ENCODE measurements around the gene TP53I13. TPM values are rescaled to one million over a fixed set of nuclear protein-coding genes. Genes with fewer than 3 reads are reported as not detected.

Gene TP53I13
- total RNA-seq, 4 donors from 2014 or later: 47.8 to 144 (median 87.7) TPM

DNA sequence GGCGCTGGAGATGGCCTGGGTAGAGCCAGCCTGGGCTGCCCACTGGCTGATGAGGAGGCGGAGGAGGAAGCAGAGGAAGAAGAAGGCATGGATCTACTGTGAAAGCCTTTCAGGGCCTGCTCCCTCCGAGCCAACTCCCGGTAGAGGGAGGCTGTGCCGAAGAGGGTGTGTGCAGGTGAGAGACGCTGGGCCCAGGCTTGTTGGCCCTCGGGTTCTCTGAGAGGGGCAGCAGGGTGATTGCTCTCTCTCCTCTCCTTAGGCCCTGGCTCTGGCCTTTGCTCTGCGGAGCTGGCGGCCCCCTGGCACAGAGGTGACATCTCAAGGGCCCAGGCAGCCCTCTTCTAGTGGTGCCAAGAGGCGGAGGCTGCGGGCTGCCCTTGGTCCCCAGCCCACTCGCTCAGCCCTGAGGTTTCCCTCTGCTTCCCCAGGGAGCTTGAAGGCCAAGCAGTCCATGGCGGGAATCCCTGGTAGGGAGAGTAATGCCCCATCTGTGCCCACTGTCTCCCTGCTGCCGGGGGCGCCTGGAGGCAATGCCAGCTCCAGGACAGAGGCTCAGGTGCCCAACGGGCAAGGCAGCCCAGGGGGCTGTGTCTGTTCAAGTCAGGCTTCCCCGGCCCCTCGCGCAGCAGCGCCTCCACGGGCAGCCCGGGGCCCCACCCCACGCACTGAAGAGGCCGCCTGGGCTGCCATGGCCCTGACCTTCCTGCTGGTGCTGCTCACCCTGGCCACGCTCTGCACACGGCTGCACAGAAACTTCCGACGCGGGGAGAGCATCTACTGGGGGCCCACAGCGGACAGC is 3.6 kb downstream of the TP53I13 start:
- in situ Hi-C loops (cut with MboI; ENCODE audit: low pct_ligation_motif_present in 1 of 4, low pct_unique_long_range_greater_than_20kb in 1 of 4, low sequenced_read_pairs in 3 of 4): no loop called here
- Histone ChIP-seq H3K9me3 (no peaks in the 10 kb centered on the region), H3K27ac (peak overlapping the region in 2 of 4 donors; percentile 42 to 47), H3K4me3 (peak overlapping the region in 2 of 4 donors; percentile 13 to 39), H3K36me3 (peaks cover 0 to 12% (median 4%) of the 10 kb centered on the region in 4 donors), H3K4me1 (peaks cover 10 to 52% (median 31%) of the 10 kb centered on the region in 4 donors), H3K27me3 (no peaks in the 10 kb centered on the region)
- TF ChIP-seq EP300 (IDR thresholded peaks at IDR 0.05; ENCODE audit: low read depth) (no peak), POLR2A (IDR thresholded peaks at IDR 0.05) (no peak), POLR2AphosphoS5 (IDR thresholded peaks at IDR 0.05) (no peak)
- TF ChIP-seq, protein P1, sequence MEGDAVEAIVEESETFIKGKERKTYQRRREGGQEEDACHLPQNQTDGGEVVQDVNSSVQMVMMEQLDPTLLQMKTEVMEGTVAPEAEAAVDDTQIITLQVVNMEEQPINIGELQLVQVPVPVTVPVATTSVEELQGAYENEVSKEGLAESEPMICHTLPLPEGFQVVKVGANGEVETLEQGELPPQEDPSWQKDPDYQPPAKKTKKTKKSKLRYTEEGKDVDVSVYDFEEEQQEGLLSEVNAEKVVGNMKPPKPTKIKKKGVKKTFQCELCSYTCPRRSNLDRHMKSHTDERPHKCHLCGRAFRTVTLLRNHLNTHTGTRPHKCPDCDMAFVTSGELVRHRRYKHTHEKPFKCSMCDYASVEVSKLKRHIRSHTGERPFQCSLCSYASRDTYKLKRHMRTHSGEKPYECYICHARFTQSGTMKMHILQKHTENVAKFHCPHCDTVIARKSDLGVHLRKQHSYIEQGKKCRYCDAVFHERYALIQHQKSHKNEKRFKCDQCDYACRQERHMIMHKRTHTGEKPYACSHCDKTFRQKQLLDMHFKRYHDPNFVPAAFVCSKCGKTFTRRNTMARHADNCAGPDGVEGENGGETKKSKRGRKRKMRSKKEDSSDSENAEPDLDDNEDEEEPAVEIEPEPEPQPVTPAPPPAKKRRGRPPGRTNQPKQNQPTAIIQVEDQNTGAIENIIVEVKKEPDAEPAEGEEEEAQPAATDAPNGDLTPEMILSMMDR (IDR thresholded peaks at IDR 0.05): no peak
- WGBS, 2 donors (ENCODE audit: low coverage in 1 of 2): 74% methylated on average over 22 of the region's 30 CpGs; no CpG with 5 or more reads in 1 of the 2 donors
- DNase-seq: peak; percentile 12
- intact Hi-C loops (cut with DNase I; ENCODE audit: low total_unique reads): no loop called here

DNA sequence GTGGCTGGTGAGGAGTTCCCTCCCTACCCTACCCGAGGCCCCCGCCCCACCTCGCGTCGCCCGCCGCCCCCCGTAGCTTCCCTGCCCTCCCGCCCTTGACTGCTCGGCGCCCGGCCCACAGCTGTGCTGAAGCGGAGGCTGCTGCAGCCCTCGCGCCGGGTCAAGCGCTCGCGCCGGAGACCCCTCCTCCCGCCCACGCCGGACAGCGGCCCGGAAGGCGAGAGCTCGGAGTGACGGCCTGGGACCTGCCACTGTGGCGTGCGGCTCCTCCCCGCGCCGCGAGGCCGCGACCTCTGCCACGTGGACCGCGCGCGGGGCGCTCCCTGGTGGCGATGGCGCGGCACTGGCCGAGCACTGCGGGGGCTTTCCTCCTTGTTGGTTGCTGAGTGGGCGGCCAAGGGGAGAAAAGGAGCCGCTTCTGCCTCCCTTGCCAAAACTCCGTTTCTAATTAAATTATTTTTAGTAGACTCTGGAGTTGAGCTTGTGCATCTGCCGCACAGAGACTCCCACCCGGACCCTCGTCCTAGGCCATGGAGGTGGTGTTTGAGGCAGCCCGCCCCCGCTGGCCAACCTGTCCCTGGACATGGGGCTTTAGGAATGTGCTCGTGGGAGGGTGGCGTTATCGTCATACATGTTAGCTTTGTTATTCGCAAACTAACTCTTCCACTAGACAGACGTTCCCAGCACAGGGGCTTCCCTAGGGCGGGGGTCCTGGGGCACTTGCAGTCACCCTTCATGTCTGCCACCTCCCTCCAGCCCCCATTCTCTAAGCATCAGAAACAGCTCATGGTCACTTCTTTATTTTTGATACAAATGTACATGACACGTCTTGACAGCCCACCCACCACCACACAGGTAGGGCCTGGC is 4.4 kb downstream of the TP53I13 start:
- H3K4me1 ChIP-seq: peaks cover 10 to 52% (median 34%) of the 10 kb centered on the region in 4 donors
- peak; percentile 53 for DNase-seq
- in situ Hi-C loops (cut with MboI; ENCODE audit: low pct_ligation_motif_present in 1 of 4, low pct_unique_long_range_greater_than_20kb in 1 of 4, low sequenced_read_pairs in 3 of 4): no loop called here
- no peak for TF ChIP-seq POLR2A (IDR thresholded peaks at IDR 0.05)
- TF ChIP-seq, protein P1 (IDR thresholded peaks at IDR 0.05): peak; percentile 37 to 69 (median 55)
- no peak for TF ChIP-seq POLR2AphosphoS5 (IDR thresholded peaks at IDR 0.05)
- no peak for TF ChIP-seq EP300 (IDR thresholded peaks at IDR 0.05; ENCODE audit: low read depth)
- intact Hi-C loops (cut with DNase I; ENCODE audit: low total_unique reads): no loop called here
- no peaks in the 10 kb centered on the region for H3K9me3 ChIP-seq
- no peaks in the 10 kb centered on the region for H3K27me3 ChIP-seq
- WGBS, 2 donors (ENCODE audit: low coverage in 1 of 2): 66 to 69% methylated on average over 4 to 35 of the region's 62 CpGs
- H3K4me3 ChIP-seq: peak overlapping the region in 2 of 4 donors; percentile 13 to 39
- peak overlapping the region in 2 of 4 donors; percentile 42 to 47 for H3K27ac ChIP-seq
- H3K36me3 ChIP-seq: peaks cover 0 to 12% (median 4%) of the 10 kb centered on the region in 4 donors

DNA sequence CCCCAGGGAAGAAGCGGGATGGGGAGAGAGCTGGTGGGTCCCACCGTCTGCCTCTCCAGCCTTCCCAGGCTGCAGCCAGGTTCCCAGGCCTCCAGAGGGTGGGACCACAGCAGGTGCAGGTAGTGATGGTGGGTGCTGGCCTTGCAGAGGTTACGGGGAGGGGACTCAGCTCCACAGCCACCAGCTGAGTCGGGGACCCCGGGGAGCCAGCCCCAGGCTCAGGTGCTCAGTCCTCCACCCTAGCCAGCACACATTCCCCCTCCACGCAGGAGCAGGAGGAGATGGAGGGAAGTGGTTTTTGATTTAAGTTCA is 5.0 kb downstream of the TP53I13 start:
- DNase-seq: no peak
- Histone ChIP-seq H3K9me3 (no peaks in the 10 kb centered on the region), H3K36me3 (peaks cover 0 to 12% (median 4%) of the 10 kb centered on the region in 4 donors), H3K4me3 (no peak overlapping the region), H3K27me3 (no peaks in the 10 kb centered on the region), H3K4me1 (peaks cover 10 to 52% (median 35%) of the 10 kb centered on the region in 4 donors), H3K27ac (no peak overlapping the region)
- intact Hi-C loops (cut with DNase I; ENCODE audit: low total_unique reads): no loop called here
- TF ChIP-seq POLR2A (IDR thresholded peaks at IDR 0.05): no peak
- in situ Hi-C loops (cut with MboI; ENCODE audit: low pct_ligation_motif_present in 1 of 4, low pct_unique_long_range_greater_than_20kb in 1 of 4, low sequenced_read_pairs in 3 of 4): no loop called here
- WGBS, 2 donors (ENCODE audit: low coverage in 1 of 2): 86% methylated on average over 6 of the region's 6 CpGs; no CpG with 5 or more reads in 1 of the 2 donors

DNA sequence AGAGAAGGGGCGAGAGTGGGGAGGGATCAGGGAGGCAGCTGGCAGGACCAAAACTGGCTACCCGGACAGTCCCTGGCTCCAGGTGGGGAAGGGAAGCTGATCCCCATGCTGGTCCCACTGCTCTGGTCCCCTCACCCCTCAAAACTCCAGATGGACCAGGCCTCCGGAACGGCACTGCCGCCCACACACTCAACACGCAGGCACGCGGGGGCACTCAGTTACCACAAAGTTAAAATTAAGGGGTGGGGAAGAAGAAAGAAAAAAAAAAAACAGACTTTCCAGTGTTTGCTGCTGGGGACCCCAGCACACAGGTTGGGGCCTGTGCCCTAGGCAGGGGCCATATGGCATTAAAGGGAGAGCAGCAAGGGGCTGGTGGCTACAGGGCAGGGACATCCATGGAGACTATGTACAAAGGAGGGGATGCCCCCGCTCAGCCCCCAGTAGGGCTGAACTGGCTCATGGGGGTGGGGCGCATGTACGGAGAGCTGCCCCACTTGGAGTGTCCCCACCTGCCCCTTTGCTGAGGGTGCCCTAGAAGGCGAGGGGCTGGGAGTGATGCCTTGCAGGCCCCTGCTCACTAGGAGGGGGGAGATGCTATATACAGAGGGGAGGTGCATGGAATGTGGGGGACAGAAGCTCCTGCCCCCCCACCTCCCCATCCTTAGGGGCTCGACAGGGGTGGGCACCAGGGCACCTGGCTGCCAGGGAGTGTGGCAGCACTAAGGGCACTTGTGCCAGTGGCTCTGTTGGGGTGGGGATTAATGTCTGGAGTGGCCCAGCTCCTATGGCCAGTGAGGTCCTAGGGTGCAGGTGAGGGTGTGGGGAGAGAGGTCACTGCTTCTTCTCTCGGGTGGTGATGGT is 5.6 kb downstream of the TP53I13 start:
- WGBS, 2 donors (ENCODE audit: low coverage in 1 of 2): 73 to 75% methylated on average over 4 to 14 of the region's 14 CpGs
- no peaks in the 10 kb centered on the region for H3K27me3 ChIP-seq
- intact Hi-C loops (cut with DNase I; ENCODE audit: low total_unique reads): no loop called here
- H3K4me3 ChIP-seq: no peak overlapping the region
- H3K27ac ChIP-seq: peak overlapping the region; percentile 33 to 67 (median 56)
- in situ Hi-C loops (cut with MboI; ENCODE audit: low pct_ligation_motif_present in 1 of 4, low pct_unique_long_range_greater_than_20kb in 1 of 4, low sequenced_read_pairs in 3 of 4): no loop called here
- H3K36me3 ChIP-seq: peaks cover 0 to 12% (median 4%) of the 10 kb centered on the region in 4 donors
- peaks cover 9 to 50% (median 32%) of the 10 kb centered on the region in 4 donors for H3K4me1 ChIP-seq
- peak; percentile 8 for DNase-seq
- H3K9me3 ChIP-seq: no peaks in the 10 kb centered on the region
- TF ChIP-seq POLR2AphosphoS5 (IDR thresholded peaks at IDR 0.05): no peak
- TF ChIP-seq, protein P1 (IDR thresholded peaks at IDR 0.05): no peak
- no peak for TF ChIP-seq POLR2A (IDR thresholded peaks at IDR 0.05)
- no peak for TF ChIP-seq EP300 (IDR thresholded peaks at IDR 0.05; ENCODE audit: low read depth)

Measured in transverse colon (tissue), 4 donors.